Heart left ventricle (tissue), 13 donors: ENCODE results near the gene TLE1.

Source experiments
- CTCF ChIP-seq, 12 donors: fragments of 200-600 bp; sonication (generic) in 4 of 12; IDR thresholded peaks; one replicate each; pipeline versions ENCODE4 v1.5.0 to v1.8.0; 2018 to 2022; ENCODE audit warnings: antibody characterized with exemption in 12 of 12, mild to moderate bottlenecking in 5 of 12
- POLR2A ChIP-seq, 2 donors: fragments of 450-650 bp; IDR thresholded peaks; one replicate each; pipeline ENCODE4 v1.6.1; 2017; ENCODE audit warnings: antibody characterized with exemption in 2 of 2, mild to moderate bottlenecking in 2 of 2, moderate library complexity in 2 of 2
- donor health status: ischemic (EF 13 %, LVEDD 7.1; RV severe dilation, severe dysfunction).
- donor health status: DM: no; HTN: yes; CAD: no.
- donor health status: DM: no; HTN: no; CAD: no.
- donor health status: ischemic (EF 25% LVEDD 6.9; RV normal size, moderate dysfunction).
- donor health status: ischemic (EF 25% LVEDD 5.7; RV mildly dilated, moderate dysfunction).
- donor health status: ischemic (EF 35%, LVEDD 5.7; RV mildly dilated, moderate dysfunction).
- donor health status: nonischemic (EF 11% LVEDD 7.7; RV severe dilation, severe dysfunction).
- donor health status: DM: yes; HTN: yes; CAD: no.
- donor health status: PGD.
- donor health status: ischemic (EF 29% LVEDD 5.4; RV normal size, mild dysfunction).
- donor health status: nonischemic (EF 23%, LVEDD 6.1; RV moderate dilation, normal function).

GRCh38 chr9:81664638-81665222, 24.6 kb downstream of the TLE1 start:
- TF ChIP-seq POLR2A (IDR thresholded peaks at IDR 0.05) (no peak), CTCF (IDR thresholded peaks at IDR 0.05) (no peak)
